ENCODE results near the gene LRRC51. TPM values are rescaled to one million over a fixed set of nuclear protein-coding genes. Genes with fewer than 3 reads are reported as not detected.

The LRRC51 gene
- total and polyA plus RNA-seq, 2 of the 4 experiments (the other 2 are of a cell fraction): 5.3 to 5.6 TPM

DNA sequence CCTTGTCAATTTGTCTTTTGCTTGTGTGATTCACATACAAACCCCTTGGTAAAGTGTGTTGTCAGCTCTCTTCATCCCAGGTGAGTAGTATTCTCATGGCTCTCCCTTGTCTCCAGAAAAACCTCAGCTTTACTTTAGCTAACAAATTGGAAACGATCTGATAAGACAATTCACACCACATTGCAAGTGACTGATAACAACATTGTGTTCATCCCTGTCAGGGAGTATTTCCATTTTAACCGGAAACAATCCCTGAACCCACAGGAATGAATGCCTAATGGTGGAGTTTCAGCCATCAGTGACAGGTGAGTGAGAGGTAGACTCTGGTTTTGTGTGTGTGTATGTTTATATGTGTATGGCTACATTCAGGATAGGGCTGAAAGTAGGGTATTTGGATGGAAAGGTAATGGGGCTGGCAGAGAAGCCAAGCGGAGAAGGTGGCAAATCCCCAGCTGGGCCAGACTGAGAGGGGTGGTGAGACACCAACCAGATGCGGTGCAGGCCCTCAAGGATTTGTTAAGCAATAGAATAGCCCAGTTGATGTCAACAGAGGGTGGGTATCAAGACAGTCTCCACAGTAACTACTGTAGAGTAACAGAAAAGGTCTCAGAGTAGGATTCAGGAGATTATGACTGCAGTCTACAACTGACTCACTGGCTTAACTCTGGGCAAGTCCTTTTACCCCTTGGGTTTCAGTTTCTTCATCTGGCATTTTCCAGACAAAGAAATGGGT is 7.6 kb downstream of the LRRC51 start:
- peaks cover 9% of the 10 kb centered on the region for H3K36me3 ChIP-seq (ENCODE audit: control insufficient read depth, insufficient read depth, low read length)
- no peak overlapping the region for H3K27ac ChIP-seq (ENCODE audit: insufficient read depth, low read length)
- TF ChIP-seq MAZ (IDR thresholded peaks at IDR 0.05; ENCODE audit: borderline replicate concordance, low read depth, low read length): no peak
- no peak for TF ChIP-seq NFE2L2 (IDR thresholded peaks at IDR 0.05; ENCODE audit: low read depth, low read length)
- 0 out of 2 replicates have a peak, but pooled peaks have one; percentile 22 for TF ChIP-seq CEBPB (IDR thresholded peaks at IDR 0.05; ENCODE audit: low read depth, low read length)
- no peak for TF ChIP-seq CHD1 (IDR thresholded peaks at IDR 0.05; ENCODE audit: low read depth, low read length)
- no peak overlapping the region for H2BK15ac ChIP-seq (ENCODE audit: low read depth, low read length)
- H4K20me1 ChIP-seq (ENCODE audit: insufficient read depth, low read length): no peaks in the 10 kb centered on the region
- dilution Hi-C loops (cut with HindIII; ENCODE audit: low sequenced_read_pairs, unreplicated experiment) (no loop called here), intact Hi-C loops (cut with micrococcal nuclease) (no loop called here), in situ Hi-C loops (cut with MboI; ENCODE audit: low sequenced_read_pairs) (no loop called here)
- no peak for DNase-seq
- H3K14ac ChIP-seq (replicated peaks; ENCODE audit: low read depth, low read length): no peak overlapping the region
- no peak overlapping the region for H3K18ac ChIP-seq (ENCODE audit: low read depth, low read length)
- H3K9me3 ChIP-seq (ENCODE audit: control insufficient read depth, insufficient read depth, low read length): no peaks in the 10 kb centered on the region
- no peak overlapping the region for H3K4me3 ChIP-seq (ENCODE audit: insufficient read depth, low read depth, low read length)
- no peak overlapping the region for H4K8ac ChIP-seq (ENCODE audit: low read depth in 2 of 2, low read length in 2 of 2)
- no peak overlapping the region for H2AFZ ChIP-seq (replicated peaks; ENCODE audit: low read length, poor library complexity)
- no peak overlapping the region for H3K9ac ChIP-seq (ENCODE audit: low read depth, low read length)
- ChIA-PET POLR2A (ENCODE audit: unreplicated experiment) (no interaction called here), CTCF (no interaction called here)
- no peak overlapping the region for H3K23ac ChIP-seq (ENCODE audit: low read depth, low read length)
- no peak for ATAC-seq (ENCODE audit: low read depth)
- no peak overlapping the region for H3K4me2 ChIP-seq (ENCODE audit: low read depth, low read length)
- H3K4me1 ChIP-seq (ENCODE audit: control insufficient read depth, insufficient read depth, low read length): no peaks in the 10 kb centered on the region
- H2AK5ac ChIP-seq (ENCODE audit: low read depth, low read length): no peak overlapping the region
- no peaks in the 10 kb centered on the region for H3K27me3 ChIP-seq (ENCODE audit: control insufficient read depth, insufficient read depth, low read length)
- H3K79me1 ChIP-seq (ENCODE audit: low read depth in 1 of 2, low read length in 2 of 2): peaks cover 11 to 27% of the 10 kb centered on the region in 2 experiments; a peak in 3 of 4 replicates
- WGBS, 2 experiments (ENCODE audit: extremely low coverage in 2 of 2, insufficient read length in 1 of 2): 82% methylated on average over 2 of the region's 4 CpGs; no CpG with 5 or more reads in 1 of the 2 experiments
- no peaks in the 10 kb centered on the region; the same call in 1 of the 2 replicates for H3K9me1 ChIP-seq (ENCODE audit: insufficient read depth, low read length)
- no peak overlapping the region for H2BK5ac ChIP-seq (ENCODE audit: low read depth, low read length, poor library complexity, severe bottlenecking)
- no peak overlapping the region for H2BK120ac ChIP-seq (ENCODE audit: low read depth, low read length)
- H2AK9ac ChIP-seq (replicated peaks; ENCODE audit: low read depth, low read length, poor library complexity): no peak overlapping the region
- no TSS peak for BruUV-seq (replicated peaks)
- H4K5ac ChIP-seq (ENCODE audit: low read depth, low read length): no peak overlapping the region
- no peak overlapping the region for H2BK20ac ChIP-seq (ENCODE audit: low read depth, low read length)
- H3K56ac ChIP-seq (ENCODE audit: extremely low read depth, insufficient read depth, low read length): no peak overlapping the region
- no peak overlapping the region; the same call in 1 of the 2 replicates for H4K91ac ChIP-seq (ENCODE audit: insufficient read depth, low read depth, low read length)
- no peak overlapping the region for H3K4ac ChIP-seq (ENCODE audit: low read depth, low read length)
